Type B pancreatic cell (in vitro differentiated cells): ENCODE results near the gene RABGAP1. TPM values are rescaled to one million over a fixed set of nuclear protein-coding genes. Genes with fewer than 3 reads are reported as not detected.

Experiments
- DNase-seq: peaks from one replicate; pipeline ENCODE4 v3.0.0; 2021; ENCODE audit warnings: mixed read lengths; ENCODE audit not compliant: unreplicated experiment; ENCODE audit errors: extremely low spot score
- H3K27ac Mint-ChIP-seq: 2 replicates; pipeline ENCODE4 v1.8.0; 2021; ENCODE audit warnings: mild to moderate bottlenecking, mixed read lengths
- H3K27me3 Mint-ChIP-seq: 2 replicates; pipeline ENCODE4 v1.8.0; 2021; ENCODE audit warnings: mixed read lengths
- H3K36me3 Mint-ChIP-seq: 2 replicates; pipeline ENCODE4 v1.8.0; 2021; ENCODE audit warnings: mixed read lengths
- H3K4me1 Mint-ChIP-seq: one replicate; pipeline ENCODE4 v1.8.0; 2021; ENCODE audit warnings: mixed read lengths; ENCODE audit not compliant: unreplicated experiment
- H3K4me3 Mint-ChIP-seq: 2 replicates; pipeline ENCODE4 v1.8.0; 2021; ENCODE audit warnings: mild to moderate bottlenecking, mixed read lengths
- H3K9me3 Mint-ChIP-seq: 2 replicates; pipeline ENCODE4 v1.8.0; 2021; ENCODE audit warnings: mixed read lengths
- total RNA-seq: library from RNA; stranded (reverse); gene quantifications from 2 replicates; pipeline ENCODE4 v1.2.1, GENCODE V29; 2021; ENCODE audit warnings: low replicate concordance
- TF ChIP-seq, protein P1 (sequence below): fragments of 200-600 bp; sonication (generic); conservative IDR thresholded peaks from 2 replicates; pipeline ENCODE4 v1.5.0; 2021; ENCODE audit warnings: antibody characterized with exemption, mild to moderate bottlenecking

RABGAP1 gene
- total RNA-seq, 1 donor from 2014 or later, result 68.4 TPM

GRCh38 chr9:123073441-123073840, 132.6 kb downstream of the RABGAP1 start:
- no peaks in the 10 kb centered on the region for H3K4me1 Mint-ChIP-seq
- TF ChIP-seq, protein P1, sequence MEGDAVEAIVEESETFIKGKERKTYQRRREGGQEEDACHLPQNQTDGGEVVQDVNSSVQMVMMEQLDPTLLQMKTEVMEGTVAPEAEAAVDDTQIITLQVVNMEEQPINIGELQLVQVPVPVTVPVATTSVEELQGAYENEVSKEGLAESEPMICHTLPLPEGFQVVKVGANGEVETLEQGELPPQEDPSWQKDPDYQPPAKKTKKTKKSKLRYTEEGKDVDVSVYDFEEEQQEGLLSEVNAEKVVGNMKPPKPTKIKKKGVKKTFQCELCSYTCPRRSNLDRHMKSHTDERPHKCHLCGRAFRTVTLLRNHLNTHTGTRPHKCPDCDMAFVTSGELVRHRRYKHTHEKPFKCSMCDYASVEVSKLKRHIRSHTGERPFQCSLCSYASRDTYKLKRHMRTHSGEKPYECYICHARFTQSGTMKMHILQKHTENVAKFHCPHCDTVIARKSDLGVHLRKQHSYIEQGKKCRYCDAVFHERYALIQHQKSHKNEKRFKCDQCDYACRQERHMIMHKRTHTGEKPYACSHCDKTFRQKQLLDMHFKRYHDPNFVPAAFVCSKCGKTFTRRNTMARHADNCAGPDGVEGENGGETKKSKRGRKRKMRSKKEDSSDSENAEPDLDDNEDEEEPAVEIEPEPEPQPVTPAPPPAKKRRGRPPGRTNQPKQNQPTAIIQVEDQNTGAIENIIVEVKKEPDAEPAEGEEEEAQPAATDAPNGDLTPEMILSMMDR, result no peak
- H3K27me3 Mint-ChIP-seq, result no peaks in the 10 kb centered on the region
- peaks cover 14% of the 10 kb centered on the region for H3K36me3 Mint-ChIP-seq
- DNase-seq, result no peak
- no peak overlapping the region for H3K27ac Mint-ChIP-seq
- no peak overlapping the region for H3K4me3 Mint-ChIP-seq
- H3K9me3 Mint-ChIP-seq, result no peaks in the 10 kb centered on the region

DNA sequence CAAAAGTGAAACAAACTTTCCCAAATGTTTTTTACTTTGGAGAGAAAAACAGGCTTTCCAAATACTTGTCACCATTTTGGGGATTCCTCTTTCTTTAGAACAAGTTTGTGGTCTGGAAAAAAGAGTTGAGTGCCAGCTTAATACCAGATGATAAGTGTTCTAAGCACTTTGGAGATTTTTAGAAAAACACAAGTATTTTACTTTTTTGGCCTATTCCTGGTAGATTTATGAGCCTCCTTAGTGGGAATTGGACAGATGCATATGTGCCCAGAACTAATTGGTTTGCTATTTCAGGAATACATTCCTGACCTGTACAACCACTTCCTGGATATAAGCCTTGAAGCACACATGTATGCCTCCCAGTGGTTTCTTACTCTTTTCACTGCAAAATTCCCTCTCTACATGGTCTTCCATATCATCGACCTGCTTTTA, 133.2 kb downstream of the RABGAP1 start:
- H3K4me1 Mint-ChIP-seq, result no peaks in the 10 kb centered on the region
- H3K9me3 Mint-ChIP-seq, result no peaks in the 10 kb centered on the region
- TF ChIP-seq, protein P1, result no peak
- H3K27ac Mint-ChIP-seq, result no peak overlapping the region
- no peak overlapping the region for H3K4me3 Mint-ChIP-seq
- no peak for DNase-seq
- peaks cover 19% of the 10 kb centered on the region for H3K36me3 Mint-ChIP-seq
- H3K27me3 Mint-ChIP-seq, result no peaks in the 10 kb centered on the region

DNA sequence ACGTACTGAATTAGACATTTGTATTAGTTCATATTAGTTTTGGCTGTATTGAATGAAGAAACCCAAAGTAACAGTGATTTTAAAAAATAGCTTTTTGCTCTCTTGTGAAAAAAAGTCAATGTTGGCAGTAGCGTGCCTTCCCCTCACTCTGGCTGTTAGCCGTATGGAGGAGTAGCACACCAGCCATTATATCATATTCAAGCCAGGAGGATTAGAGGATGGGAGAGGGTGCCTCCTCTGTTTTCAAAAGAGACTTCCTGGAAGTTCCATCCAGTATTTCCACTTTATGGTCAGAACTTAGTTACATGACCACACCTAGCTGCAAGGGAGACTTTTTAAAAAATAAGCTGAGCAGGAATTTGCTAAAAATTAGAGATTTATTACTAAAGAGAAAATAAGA, 133.8 kb downstream of the RABGAP1 start:
- H3K36me3 Mint-ChIP-seq, result peaks cover 22% of the 10 kb centered on the region
- H3K9me3 Mint-ChIP-seq, result no peaks in the 10 kb centered on the region
- H3K4me1 Mint-ChIP-seq, result no peaks in the 10 kb centered on the region
- no peaks in the 10 kb centered on the region for H3K27me3 Mint-ChIP-seq
- TF ChIP-seq, protein P1, result no peak
- no peak overlapping the region for H3K4me3 Mint-ChIP-seq
- H3K27ac Mint-ChIP-seq, result no peak overlapping the region
- no peak for DNase-seq

GRCh38 chr9:123080444-123080843, 139.6 kb downstream of the RABGAP1 start:
- DNase-seq, result no peak
- Mint-ChIP-seq H3K9me3 (no peaks in the 10 kb centered on the region), H3K27ac (no peak overlapping the region), H3K27me3 (no peaks in the 10 kb centered on the region), H3K4me3 (no peak overlapping the region), H3K4me1 (peaks cover 16% of the 10 kb centered on the region), H3K36me3 (peaks cover 18% of the 10 kb centered on the region)
- TF ChIP-seq, protein P1, result no peak

GRCh38 chr9:123081824-123082223, 141.0 kb downstream of the RABGAP1 start:
- peaks cover 24% of the 10 kb centered on the region for H3K36me3 Mint-ChIP-seq
- H3K9me3 Mint-ChIP-seq, result no peaks in the 10 kb centered on the region
- TF ChIP-seq, protein P1, result peak; percentile 82
- H3K4me3 Mint-ChIP-seq, result no peak overlapping the region
- no peaks in the 10 kb centered on the region for H3K27me3 Mint-ChIP-seq
- peak overlapping the region; percentile 37 for H3K27ac Mint-ChIP-seq
- H3K4me1 Mint-ChIP-seq, result peaks cover 22% of the 10 kb centered on the region
- no peak for DNase-seq

DNA sequence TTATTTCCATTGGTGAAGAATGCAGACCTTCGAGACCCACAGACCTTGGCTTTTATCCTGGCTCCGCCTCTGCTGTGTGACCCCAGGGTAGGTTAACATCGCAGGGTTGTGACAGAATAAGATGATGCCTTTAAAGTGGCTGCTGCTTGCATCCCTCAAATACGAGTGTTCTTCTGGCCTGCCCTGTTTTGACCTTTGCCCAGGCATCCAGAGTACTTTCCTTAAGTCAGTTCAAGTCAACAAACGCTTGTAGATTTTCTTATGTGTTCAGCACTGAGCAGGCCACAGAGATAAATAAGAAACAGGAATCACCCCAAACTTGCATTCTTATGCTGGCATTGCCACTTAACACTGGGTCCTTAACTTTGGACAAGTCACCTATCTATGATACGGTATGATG, 142.9 kb downstream of the RABGAP1 start:
- Mint-ChIP-seq H3K27me3 (no peaks in the 10 kb centered on the region), H3K4me3 (no peak overlapping the region), H3K9me3 (no peaks in the 10 kb centered on the region), H3K36me3 (peaks cover 24% of the 10 kb centered on the region), H3K27ac (no peak overlapping the region), H3K4me1 (peaks cover 22% of the 10 kb centered on the region)
- DNase-seq, result no peak
- TF ChIP-seq, protein P1, result no peak
